SK-N-SH (cell line): ENCODE measurements around the gene UCP3.

Experiments
- EZH2phosphoT487 ChIP-seq: fragments of 200-600 bp; sonication (generic); IDR thresholded peaks from 2 replicates; pipeline ENCODE4 v1.6.1; 2017; ENCODE audit warnings: low read depth, mixed run types, mild to moderate bottlenecking, antibody characterized with exemption, moderate library complexity, borderline replicate concordance
- TF ChIP-seq, protein P1 (sequence below): fragments of 200-600 bp; sonication (generic); IDR thresholded peaks from 2 replicates; pipeline ENCODE4 v1.6.1; 2017; ENCODE audit warnings: antibody characterized with exemption, mild to moderate bottlenecking, moderate library complexity

DNA sequence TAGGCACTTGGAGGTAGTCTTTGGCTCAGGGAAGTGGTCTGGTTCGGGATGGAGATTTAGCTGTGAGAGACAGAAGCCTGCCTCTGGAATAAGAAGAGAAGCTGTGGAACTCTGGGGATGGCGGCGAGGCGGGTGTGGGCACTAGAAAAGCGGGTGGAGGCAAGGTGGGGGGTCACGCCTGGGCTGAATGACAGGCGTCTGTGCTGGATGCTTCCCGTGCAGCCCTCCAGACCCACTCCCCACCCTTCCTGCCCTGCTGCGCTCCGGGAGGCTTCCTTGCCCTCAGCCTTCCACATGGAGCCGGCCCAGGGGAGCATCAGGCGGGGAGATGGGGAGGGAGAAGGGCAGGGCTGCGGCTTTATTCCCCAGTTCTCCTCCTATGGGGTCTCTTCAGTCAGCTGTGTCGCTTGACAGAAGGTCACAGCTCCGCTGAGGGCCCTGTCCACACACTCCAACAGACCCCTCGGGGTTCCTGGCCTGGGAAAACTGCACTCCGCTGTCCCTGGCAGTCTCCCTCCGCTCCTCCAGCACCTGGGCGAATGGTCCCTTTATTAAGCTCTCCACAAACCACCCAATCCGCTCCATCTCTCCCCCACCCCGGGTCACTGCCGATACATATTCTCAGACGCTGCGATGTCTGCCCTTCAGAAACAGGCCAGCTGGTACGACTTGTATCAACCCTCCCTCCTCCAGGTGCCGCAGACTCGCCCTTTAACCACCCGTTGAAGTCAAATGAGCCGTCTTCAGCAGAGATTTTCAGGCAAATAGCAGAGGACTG, 51.8 kb downstream of the UCP3 start:
- TF ChIP-seq EZH2phosphoT487: no peak
- TF ChIP-seq, protein P1, sequence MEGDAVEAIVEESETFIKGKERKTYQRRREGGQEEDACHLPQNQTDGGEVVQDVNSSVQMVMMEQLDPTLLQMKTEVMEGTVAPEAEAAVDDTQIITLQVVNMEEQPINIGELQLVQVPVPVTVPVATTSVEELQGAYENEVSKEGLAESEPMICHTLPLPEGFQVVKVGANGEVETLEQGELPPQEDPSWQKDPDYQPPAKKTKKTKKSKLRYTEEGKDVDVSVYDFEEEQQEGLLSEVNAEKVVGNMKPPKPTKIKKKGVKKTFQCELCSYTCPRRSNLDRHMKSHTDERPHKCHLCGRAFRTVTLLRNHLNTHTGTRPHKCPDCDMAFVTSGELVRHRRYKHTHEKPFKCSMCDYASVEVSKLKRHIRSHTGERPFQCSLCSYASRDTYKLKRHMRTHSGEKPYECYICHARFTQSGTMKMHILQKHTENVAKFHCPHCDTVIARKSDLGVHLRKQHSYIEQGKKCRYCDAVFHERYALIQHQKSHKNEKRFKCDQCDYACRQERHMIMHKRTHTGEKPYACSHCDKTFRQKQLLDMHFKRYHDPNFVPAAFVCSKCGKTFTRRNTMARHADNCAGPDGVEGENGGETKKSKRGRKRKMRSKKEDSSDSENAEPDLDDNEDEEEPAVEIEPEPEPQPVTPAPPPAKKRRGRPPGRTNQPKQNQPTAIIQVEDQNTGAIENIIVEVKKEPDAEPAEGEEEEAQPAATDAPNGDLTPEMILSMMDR: no peak
